ENCODE measurements around the gene NR1I2.

GRCh38 chr3:119743921-119744320 is 38.0 kb upstream of the NR1I2 start:
- TF ChIP-seq CTCF (IDR thresholded peaks at IDR 0.05; ENCODE audit: low read depth, low read length, poor library complexity, severe bottlenecking): no peak
- TF ChIP-seq EZH2phosphoT487 (IDR thresholded peaks at IDR 0.05; ENCODE audit: borderline replicate concordance, low read length): no peak
